Right renal pelvis (tissue), 4 donors: ENCODE data around the gene SSC5D. TPM values are rescaled to one million over a fixed set of nuclear protein-coding genes. Genes with fewer than 3 reads are reported as not detected.
A peak's percentile ranks its signal among the peaks of the same experiment; 100 is the strongest.

ENCODE experiments used
- DNase-seq, 4 donors: peaks; one replicate each; pipeline ENCODE4 v3.0.0-alpha.2; 2013; ENCODE audit warnings: low read depth in 4 of 4, low spot score in 3 of 4, missing footprints in 1 of 4
- polyA plus RNA-seq, 4 donors: library from polyadenylated mRNA; unstranded; fragments of 120-200 nt; gene quantifications; one replicate each; pipeline ENCODE4 v1.2.1, GENCODE V29; 2013; ENCODE audit not compliant: insufficient read length in 4 of 4

The SSC5D gene
- polyA plus RNA-seq, 4 donors, result 1.6 to 2.9 (median 2.3) TPM

DNA sequence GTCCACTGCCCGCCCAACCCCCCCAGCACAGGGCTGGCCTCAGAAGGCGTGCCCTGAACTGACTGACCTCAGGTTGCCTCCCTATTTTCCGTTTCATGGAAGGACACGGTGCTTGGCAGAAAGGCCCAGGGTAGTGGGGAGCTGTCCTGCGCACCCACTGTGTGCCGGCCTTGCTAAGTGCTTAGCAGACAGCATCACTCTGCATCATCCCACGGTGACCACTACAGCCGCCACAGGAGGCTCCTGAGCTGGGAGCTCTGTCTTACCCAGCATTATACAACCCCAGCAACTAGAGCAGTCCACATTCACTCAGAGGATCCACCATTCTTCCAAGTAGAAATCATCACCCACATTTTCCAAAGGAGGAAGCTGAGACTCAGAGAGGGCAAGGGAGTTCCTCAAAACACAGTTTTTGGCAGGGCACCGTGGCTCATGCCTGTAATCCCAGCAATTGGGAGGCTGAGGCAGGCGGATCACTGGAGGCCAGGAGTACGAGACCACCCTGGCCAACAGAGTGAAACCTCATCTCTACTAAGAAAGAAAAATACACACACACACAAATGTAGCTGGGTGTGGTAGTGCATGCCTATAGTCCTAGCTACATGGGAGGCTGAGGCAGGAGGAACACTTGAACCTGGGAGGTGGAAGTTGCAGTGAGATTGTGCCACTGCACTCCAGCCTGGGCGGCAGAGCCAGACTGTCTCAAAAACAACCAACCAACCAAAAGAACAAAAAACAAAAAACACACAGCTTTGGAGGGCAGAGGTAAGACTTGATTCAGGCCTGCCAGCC, 47.1 kb downstream of the SSC5D start:
- DNase-seq, result no peak

GRCh38 chr19:55535965-55536350, 47.7 kb downstream of the SSC5D start:
- DNase-seq, result no peak

GRCh38 chr19:55536366-55536765, 48.1 kb downstream of the SSC5D start:
- DNase-seq, result no peak

DNA sequence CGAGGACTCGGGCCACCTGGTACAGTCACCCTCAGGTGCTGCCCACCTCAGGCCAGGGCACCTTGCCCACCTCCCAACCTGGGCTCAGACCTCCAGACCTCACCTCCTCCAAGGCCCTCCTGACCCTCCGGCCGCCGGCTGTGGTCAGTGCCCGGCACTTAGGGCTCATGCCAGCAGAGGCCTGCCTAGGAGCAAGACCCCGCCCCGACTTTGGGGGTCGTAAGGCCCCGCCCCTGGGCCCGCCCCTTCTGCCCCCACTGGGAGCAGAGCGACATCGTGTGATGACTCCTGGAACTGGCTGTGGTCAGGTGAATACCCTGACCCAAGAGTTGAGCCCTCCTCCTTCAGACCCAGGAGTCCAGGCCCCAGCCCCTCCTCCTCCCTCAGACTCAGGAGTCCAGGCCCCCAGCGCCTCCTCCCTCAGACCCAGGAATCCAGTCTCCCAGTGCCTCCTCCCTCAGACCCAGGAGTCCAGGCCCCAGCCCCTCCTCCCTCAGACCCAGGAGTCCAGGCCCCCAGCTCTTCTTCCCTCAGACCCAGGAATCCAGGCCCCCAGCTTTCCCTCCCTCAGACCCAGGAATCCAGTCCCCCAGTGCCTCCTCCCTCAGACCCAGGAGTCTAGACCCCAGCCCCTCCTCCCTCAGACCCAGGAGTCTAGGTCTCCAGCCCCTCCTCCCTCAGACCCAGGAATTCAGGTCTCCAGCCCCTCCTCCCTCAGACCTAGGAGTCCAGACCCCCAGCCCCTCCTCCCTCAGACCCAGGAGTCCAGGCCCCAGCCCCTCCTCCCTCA, 48.9 kb downstream of the SSC5D start, which contains the start of gene SBK2:
SBK2 (minus strand) TSS at position 183 of the 790 bp plus-strand sequence. CDS start 839 bp downstream, outside the sequence.
- no peak for DNase-seq

- no peak for DNase-seq
Observed at GRCh38 chr19:55537741-55538111, 49.5 kb downstream of the SSC5D start.

DNA sequence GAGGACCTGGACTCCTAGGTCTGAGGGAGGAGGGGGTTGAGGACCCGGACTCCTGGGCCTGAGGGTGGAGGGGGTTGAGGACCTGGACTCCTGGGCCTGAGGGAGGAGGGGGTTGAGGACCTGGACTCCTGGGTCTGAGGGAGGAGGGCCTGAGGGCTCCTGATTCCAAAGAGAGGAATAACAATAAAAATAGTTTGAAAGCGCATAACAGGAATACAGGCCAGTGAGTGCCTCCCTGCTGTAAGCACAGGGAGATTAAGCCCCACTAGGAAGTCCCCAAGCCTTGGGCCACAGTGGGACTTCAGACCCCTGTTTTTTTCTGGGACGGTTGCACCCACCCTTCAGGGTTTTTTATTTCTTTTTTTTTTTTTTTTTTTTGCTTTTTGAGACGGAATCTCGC, 49.9 kb downstream of the SSC5D start:
- DNase-seq, result no peak

DNA sequence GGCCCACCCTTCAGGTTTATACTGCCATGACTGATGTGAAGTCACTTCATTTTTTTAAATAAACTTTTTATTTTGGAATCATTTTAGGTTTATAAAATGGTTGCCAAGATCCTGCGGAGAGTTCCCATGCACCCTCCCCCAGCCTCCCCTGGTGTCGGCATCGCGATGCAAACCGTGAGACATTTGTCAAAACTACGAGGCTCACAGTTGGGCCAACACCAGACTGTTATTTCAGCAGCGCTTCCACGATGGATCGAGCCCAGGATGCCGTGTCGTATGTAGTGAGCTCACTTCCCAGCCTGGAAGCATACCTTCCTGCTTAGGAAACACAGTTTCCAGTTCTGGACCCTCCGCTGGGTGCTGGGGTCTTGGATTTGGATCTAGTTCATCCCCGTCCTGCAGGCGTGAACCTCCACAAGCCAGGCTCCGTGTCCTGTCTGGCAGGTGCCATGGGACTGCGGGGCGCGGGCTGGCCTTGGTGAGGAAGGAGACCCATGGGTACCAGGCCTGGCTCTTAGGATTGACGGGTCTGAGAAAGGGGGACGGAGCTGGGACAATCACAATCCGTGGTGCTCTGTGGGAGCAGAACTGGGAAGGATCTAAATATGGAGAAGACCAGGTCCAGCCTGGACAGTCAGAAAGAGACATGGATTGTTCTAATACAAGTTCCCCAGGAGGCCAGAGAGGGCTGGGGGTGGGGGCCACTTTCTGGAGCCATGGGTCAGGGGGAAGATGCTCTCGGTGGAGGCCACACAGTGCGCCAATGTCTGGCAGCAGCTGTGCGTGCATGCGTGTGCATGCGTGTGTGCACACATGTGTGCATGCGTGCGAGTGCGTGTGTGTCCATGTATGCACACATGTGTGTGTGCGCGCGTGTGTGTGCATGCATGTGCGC, 51.1 kb downstream of the SSC5D start:
- DNase-seq, result no peak

DNA sequence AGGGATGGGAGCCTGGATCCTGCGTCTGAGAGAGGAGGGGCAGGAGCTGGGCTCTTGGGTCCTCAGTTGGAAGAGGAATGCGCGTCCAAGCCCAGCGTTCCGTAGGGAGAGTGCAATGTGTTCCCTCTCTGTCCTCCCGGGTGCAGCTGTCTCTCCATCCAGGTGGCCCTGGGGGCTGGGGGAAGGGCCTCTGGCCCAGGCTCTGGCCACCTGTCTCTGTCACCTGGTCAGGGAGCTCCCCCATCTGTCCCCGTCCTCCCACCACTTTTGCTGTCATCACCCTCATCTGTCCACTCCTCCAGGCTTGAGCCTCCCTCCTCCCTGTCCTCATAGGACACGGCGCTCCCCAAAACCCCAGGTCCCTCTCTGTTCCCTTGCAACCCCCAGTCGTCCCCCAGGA, 52.4 kb downstream of the SSC5D start:
- no peak for DNase-seq

- DNase-seq, result no peak
Observed at GRCh38 chr19:55541091-55541490, 52.9 kb downstream of the SSC5D start.

DNA sequence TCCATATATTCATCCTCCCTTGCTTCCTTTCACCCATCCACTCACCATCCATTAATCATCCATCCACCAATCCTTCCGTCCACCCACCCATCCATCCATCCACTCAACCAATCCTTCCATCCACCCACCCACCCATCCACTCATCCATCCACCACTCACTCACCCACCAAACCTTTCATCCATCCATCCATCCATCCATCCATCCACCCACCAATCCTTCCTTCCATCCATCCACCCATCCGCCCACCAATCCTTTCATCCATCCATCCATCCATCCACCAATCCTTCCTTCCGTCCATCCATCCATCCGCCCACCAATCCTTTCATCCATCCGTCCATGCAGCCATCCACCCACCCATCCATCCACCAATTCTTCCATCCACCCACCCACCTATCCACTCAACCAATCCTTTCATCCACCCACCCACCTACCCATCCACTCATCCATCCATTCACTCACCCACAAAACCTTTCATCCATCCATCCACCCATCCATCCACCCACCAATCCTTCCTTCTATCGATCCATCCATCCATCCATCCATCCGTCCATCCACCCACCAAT, 54.1 kb downstream of the SSC5D start:
- no peak for DNase-seq

DNA sequence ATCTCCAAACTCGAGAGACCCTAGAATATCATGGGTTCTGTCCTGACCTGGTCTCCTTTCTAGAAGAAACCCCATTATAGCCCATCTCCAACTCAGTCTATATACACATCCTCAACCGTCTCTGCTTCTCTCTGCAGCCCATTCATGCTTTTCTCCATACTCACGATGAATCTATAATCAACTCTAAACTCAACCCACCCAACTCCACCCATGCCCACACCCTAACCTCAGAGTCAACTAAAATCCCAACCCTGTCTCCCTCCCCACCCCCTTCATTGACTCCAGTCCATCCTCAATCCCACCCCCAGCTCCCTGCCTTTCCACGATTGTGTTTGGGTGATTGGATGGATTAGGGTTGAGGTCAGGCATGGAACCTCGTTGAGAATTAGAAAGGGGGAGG, 55.3 kb downstream of the SSC5D start:
- no peak for DNase-seq

GRCh38 chr19:55544014-55544413, 55.8 kb downstream of the SSC5D start:
- no peak for DNase-seq

DNA sequence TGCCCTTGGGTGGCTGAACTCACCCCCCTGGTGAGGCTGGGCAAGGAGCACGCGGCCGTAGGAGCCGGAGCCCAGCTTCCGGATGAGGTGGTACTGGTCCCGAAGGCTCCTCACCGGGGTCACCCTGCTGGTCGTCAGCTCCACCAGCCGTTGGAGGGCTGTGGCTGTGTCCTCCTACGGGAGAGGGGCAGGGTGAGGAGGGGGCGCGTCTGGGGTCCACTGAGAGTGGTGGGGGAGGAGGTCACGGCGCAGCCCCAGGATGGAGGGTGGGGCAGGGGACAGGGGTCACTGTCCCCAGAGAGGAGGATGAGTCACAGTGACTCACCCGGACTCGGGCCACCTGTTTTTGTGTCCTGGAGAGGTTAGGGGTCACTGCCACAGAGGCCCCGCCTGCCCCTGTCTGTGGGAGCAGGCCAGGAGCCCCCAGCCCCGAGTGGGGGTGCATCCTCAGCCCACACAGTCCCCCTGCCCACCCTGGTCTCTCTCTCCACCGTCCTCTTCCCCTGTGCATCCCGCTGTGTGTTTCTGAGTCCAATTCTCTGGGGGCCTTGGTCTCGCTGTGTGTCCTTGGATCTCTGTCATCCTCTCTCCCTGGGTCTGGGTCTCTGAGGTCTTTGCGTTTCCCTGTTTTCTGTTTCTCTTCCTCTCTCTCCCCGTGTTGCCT, 56.7 kb downstream of the SSC5D start:
- no peak for DNase-seq

- DNase-seq, result no peak
Observed at GRCh38 chr19:55545443-55545842, 57.2 kb downstream of the SSC5D start, which contains the start of gene SBK3. Gene SBK3, minus strand, starts transcription at chr19:55545543. Its CDS starts 0 bp downstream, at chr19:55545543.

GRCh38 chr19:55546011-55546410, 57.8 kb downstream of the SSC5D start:
- DNase-seq, result no peak

DNA sequence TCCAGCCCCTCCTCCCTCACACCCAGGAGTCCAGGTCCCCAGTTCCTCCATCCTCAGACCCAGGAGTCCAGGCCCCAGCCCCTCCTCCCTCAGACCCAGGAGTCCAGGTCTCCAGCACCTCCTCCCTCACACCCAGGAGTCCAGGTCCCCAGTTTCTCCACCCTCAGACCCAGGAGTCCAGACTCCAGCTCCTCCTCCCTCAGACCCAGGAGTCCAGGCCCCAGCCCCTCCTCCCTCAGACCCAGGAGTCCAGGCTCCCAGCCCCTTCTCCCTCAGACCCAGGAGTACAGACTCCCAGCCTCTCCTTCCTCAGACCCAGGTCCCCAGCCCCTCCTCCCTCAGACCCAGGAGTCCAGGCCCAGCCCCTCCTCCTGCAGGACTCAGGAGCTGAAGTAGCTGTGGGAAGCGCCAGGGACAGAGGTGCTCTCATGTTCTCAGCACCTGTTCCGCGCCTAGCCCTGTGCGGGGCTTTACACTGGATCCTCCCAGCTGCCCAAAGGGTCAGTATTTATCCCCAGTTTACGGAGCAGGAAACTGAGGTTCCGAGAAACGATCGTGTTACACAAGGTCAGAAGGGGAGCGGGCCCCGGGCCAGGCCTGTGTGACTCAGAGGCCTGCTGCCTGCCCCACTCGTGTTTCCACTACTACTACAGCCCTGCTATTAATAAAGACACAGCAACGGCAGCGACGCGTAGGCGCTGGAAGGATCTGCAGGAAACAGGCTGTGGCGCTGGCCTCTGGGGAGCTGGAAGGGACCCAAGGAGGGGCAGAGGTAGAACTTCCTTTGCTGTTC, 58.8 kb downstream of the SSC5D start:
- no peak for DNase-seq

GRCh38 chr19:55549500-55550320, 61.5 kb downstream of the SSC5D start:
- peak in 2 of 4 donors; percentile 74 to 77 for DNase-seq

DNA sequence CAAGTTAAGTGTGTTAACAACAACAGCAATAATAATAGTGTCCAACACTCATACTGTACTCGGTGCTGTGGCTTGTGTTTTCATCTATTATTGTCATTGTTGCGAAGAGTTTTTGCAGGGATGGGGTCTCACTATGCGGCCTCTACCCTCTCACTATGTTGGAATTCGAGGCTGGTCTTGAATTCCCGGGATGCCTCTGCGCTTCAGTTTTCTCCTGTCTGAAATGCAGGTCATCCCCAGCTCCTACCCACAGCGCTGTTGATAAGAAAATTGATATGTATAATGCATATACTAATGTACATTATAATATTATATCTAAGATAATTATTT, 62.0 kb downstream of the SSC5D start:
- DNase-seq, result no peak
